ENCODE measurements around the gene PIK3C2B. TPM values are rescaled to one million over a fixed set of nuclear protein-coding genes. Genes with fewer than 3 reads are reported as not detected.
"Not testable (repeated sequence)": the region's sequence is repeated elsewhere in the genome, so short reads cannot be mapped to it uniquely, and the experiment has no call there.

PIK3C2B gene
- 10 to 100 TPM; 13.6 to 16.2 (median 14.9) TPM for polyA plus RNA-seq (ENCODE audit: insufficient read length in 3 of 3)

- DNase-seq (ENCODE audit: low read depth in 3 of 3, low spot score in 2 of 3), result no peak
Measured at GRCh38 chr1:204494281-204495077, at the start of gene PIK3C2B. TSS of gene PIK3C2B (minus strand) at chr1:204494805. CDS start at chr1:204469802, 25,003 bp downstream.

GRCh38 chr1:204544321-204544720, 49.7 kb upstream of the PIK3C2B start:
- no peak for DNase-seq (ENCODE audit: low read depth in 3 of 3, low spot score in 2 of 3)

GRCh38 chr1:204541626-204542025, 47.0 kb upstream of the PIK3C2B start:
- DNase-seq (ENCODE audit: low read depth in 3 of 3, low spot score in 2 of 3), result no peak

- DNase-seq (ENCODE audit: low read depth in 3 of 3, low spot score in 2 of 3), result no peak
Measured at GRCh38 chr1:204532832-204533231, 38.2 kb upstream of the PIK3C2B start.

- DNase-seq (ENCODE audit: low read depth in 3 of 3, low spot score in 2 of 3), result no peak
Measured at GRCh38 chr1:204530932-204531331, 36.3 kb upstream of the PIK3C2B start.

- DNase-seq (ENCODE audit: low read depth in 3 of 3, low spot score in 2 of 3), result no peak
Measured at GRCh38 chr1:204529371-204529895, 34.8 kb upstream of the PIK3C2B start.

GRCh38 chr1:204528677-204529076, 34.1 kb upstream of the PIK3C2B start:
- DNase-seq (ENCODE audit: low read depth in 3 of 3, low spot score in 2 of 3), result no peak

- DNase-seq (ENCODE audit: low read depth in 3 of 3, low spot score in 2 of 3), result no peak
Measured at GRCh38 chr1:204528241-204528640, 33.6 kb upstream of the PIK3C2B start.

GRCh38 chr1:204524986-204525385, 30.4 kb upstream of the PIK3C2B start:
- DNase-seq (ENCODE audit: low read depth in 3 of 3, low spot score in 2 of 3), result no peak

- no peak for DNase-seq (ENCODE audit: low read depth in 3 of 3, low spot score in 2 of 3)
Measured at GRCh38 chr1:204523605-204524215, 29.1 kb upstream of the PIK3C2B start.

- not testable (repeated sequence) for DNase-seq (ENCODE audit: low read depth in 3 of 3, low spot score in 2 of 3)
Measured at GRCh38 chr1:204521941-204522521, 27.4 kb upstream of the PIK3C2B start.

GRCh38 chr1:204520834-204521709, 26.5 kb upstream of the PIK3C2B start:
- DNase-seq (ENCODE audit: low read depth in 3 of 3, low spot score in 2 of 3), result no peak

- not testable (repeated sequence) for DNase-seq (ENCODE audit: low read depth in 3 of 3, low spot score in 2 of 3)
Measured at GRCh38 chr1:204517382-204517781, 22.8 kb upstream of the PIK3C2B start.

- peak in 2 of 3 donors; percentile 90 to 94 for DNase-seq (ENCODE audit: low read depth in 3 of 3, low spot score in 2 of 3)
Measured at GRCh38 chr1:204516180-204516879, 21.7 kb upstream of the PIK3C2B start, which contains the start of gene MDM4. TSS of gene MDM4 (plus strand) at chr1:204516406. CDS start at chr1:204525519, 9,113 bp downstream.

GRCh38 chr1:204514828-204515227, 20.2 kb upstream of the PIK3C2B start:
- no peak for DNase-seq (ENCODE audit: low read depth in 3 of 3, low spot score in 2 of 3)

- DNase-seq (ENCODE audit: low read depth in 3 of 3, low spot score in 2 of 3), result no peak
Measured at GRCh38 chr1:204513117-204513716, 18.6 kb upstream of the PIK3C2B start.

- DNase-seq (ENCODE audit: low read depth in 3 of 3, low spot score in 2 of 3), result no peak
Measured at GRCh38 chr1:204511366-204511765, 16.8 kb upstream of the PIK3C2B start.

- no peak for DNase-seq (ENCODE audit: low read depth in 3 of 3, low spot score in 2 of 3)
Measured at GRCh38 chr1:204509186-204509635, 14.6 kb upstream of the PIK3C2B start.
